ENCODE results near the gene BICD1. TPM values are rescaled to one million over a fixed set of nuclear protein-coding genes. Genes with fewer than 3 reads are reported as not detected.
"Not testable (repeated sequence)": the region's sequence is repeated elsewhere in the genome, so short reads cannot be mapped to it uniquely, and the experiment has no call there.

BICD1 gene
- total RNA-seq, 2 donors from 2014 or later = 7.8 to 15.7 TPM

GRCh38 chr12:32211066-32211899 lies 104.6 kb downstream of the BICD1 start:
- H3K9me3 Mint-ChIP-seq = no peaks in the 10 kb centered on the region
- H3K4me3 Mint-ChIP-seq = no peak overlapping the region
- no peak for ATAC-seq (replicated peaks)
- H3K27ac Mint-ChIP-seq = no peak overlapping the region
- no peaks in the 10 kb centered on the region for H3K4me1 Mint-ChIP-seq
- no peaks in the 10 kb centered on the region for H3K27me3 Mint-ChIP-seq
- peaks cover 4% of the 10 kb centered on the region for H3K36me3 Mint-ChIP-seq (ENCODE audit: low read depth)

DNA sequence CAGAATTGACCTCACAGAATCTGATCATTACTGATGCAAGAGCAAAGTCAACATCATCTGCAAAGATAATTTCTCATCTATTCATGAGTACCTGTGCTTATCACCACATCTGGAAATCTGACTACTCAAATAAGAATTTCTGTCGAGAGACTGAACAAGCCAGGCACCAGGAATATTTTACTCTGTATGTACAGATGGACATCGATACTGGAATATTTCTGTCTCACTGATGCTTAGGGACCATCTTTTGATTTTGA lies 105.2 kb downstream of the BICD1 start:
- Mint-ChIP-seq H3K27me3 (no peaks in the 10 kb centered on the region), H3K36me3 (ENCODE audit: low read depth) (peaks cover 9% of the 10 kb centered on the region), H3K9me3 (no peaks in the 10 kb centered on the region), H3K4me3 (no peak overlapping the region), H3K27ac (no peak overlapping the region), H3K4me1 (no peaks in the 10 kb centered on the region)
- ATAC-seq (replicated peaks) = no peak

DNA sequence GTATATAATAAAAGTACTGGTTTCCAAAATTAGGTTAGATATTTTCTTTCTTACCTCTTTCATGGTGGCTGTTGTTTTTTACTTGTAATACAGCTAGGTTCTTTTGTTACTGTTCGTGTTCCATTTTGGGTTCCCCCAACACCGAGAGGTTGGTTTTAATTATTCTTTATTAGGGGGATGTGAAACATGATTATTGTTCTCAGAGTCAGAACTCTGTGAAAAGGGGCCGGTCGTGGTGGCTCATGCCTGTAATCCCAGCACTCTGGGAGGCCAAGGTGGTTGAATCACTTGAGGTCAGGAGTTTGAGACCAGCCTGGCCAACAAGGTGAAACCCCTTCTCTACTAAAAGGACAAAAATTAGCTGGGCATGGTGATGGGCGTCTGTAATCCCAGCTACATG lies 108.1 kb downstream of the BICD1 start:
- no peaks in the 10 kb centered on the region for H3K27me3 Mint-ChIP-seq
- no peak overlapping the region for H3K27ac Mint-ChIP-seq
- no peak for ATAC-seq (replicated peaks)
- H3K4me3 Mint-ChIP-seq = no peak overlapping the region
- no peaks in the 10 kb centered on the region for H3K9me3 Mint-ChIP-seq
- H3K4me1 Mint-ChIP-seq = no peaks in the 10 kb centered on the region
- H3K36me3 Mint-ChIP-seq (ENCODE audit: low read depth) = peaks cover 28% of the 10 kb centered on the region

- H3K4me3 Mint-ChIP-seq = no peak overlapping the region
- peaks cover 28% of the 10 kb centered on the region for H3K36me3 Mint-ChIP-seq (ENCODE audit: low read depth)
- no peaks in the 10 kb centered on the region for H3K9me3 Mint-ChIP-seq
- H3K27me3 Mint-ChIP-seq = no peaks in the 10 kb centered on the region
- ATAC-seq (replicated peaks) = peak; percentile 34
- no peaks in the 10 kb centered on the region for H3K4me1 Mint-ChIP-seq
- no peak overlapping the region for H3K27ac Mint-ChIP-seq
Observed at GRCh38 chr12:32217354-32218310, 111.0 kb downstream of the BICD1 start.

- ATAC-seq (replicated peaks) = no peak
- H3K36me3 Mint-ChIP-seq (ENCODE audit: low read depth) = no peaks in the 10 kb centered on the region
- no peaks in the 10 kb centered on the region for H3K27me3 Mint-ChIP-seq
Observed at GRCh38 chr12:32223941-32224340, 117.3 kb downstream of the BICD1 start.

GRCh38 chr12:32226768-32227167 lies 120.1 kb downstream of the BICD1 start:
- H3K27ac Mint-ChIP-seq = no peak overlapping the region
- no peak for ATAC-seq (replicated peaks)
- no peaks in the 10 kb centered on the region for H3K36me3 Mint-ChIP-seq (ENCODE audit: low read depth)
- no peaks in the 10 kb centered on the region for H3K27me3 Mint-ChIP-seq
- H3K4me1 Mint-ChIP-seq = no peaks in the 10 kb centered on the region
- no peak overlapping the region for H3K4me3 Mint-ChIP-seq
- H3K9me3 Mint-ChIP-seq = no peaks in the 10 kb centered on the region

More at GRCh38 chr12:32223941-32224340, 117.3 kb downstream of the BICD1 start:
- no peaks in the 10 kb centered on the region for H3K4me1 Mint-ChIP-seq
- no peak overlapping the region for H3K27ac Mint-ChIP-seq
- no peak overlapping the region for H3K4me3 Mint-ChIP-seq
- H3K9me3 Mint-ChIP-seq = no peaks in the 10 kb centered on the region

DNA sequence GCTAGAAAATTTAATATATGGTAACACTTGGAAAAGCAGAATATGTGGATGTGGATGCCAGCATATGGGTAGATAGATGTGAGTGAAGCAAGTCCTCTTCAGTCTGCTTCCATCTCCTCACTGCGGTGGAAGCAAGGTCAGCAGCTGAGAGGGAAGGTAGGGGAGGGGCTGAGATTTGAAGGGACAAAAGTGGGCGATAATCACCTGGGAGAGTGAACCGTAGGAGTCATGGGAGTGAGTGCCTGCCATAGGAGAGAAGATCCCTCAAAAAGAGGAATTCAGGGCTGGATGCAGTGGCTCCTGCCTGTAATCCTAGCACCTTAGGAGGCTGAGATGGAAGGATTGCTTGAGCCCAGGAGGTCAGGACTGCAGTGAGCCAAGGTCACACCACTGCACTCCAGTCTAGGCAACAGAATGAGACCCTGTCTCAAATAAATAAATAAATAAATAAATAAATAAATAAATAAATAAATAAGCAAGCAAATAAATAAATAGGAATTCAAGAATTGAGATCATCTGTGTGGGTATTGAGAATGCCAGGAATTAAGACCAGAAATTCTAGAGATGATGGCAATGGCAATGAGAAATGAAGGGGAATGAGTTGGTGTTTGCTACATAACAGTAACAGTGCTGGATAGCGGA lies 123.4 kb downstream of the BICD1 start:
- ATAC-seq (replicated peaks) = no peak
- H3K4me3 Mint-ChIP-seq = no peak overlapping the region
- H3K27ac Mint-ChIP-seq = no peak overlapping the region
- H3K4me1 Mint-ChIP-seq = no peaks in the 10 kb centered on the region
- H3K27me3 Mint-ChIP-seq = no peaks in the 10 kb centered on the region
- no peaks in the 10 kb centered on the region for H3K9me3 Mint-ChIP-seq
- H3K36me3 Mint-ChIP-seq (ENCODE audit: low read depth) = no peaks in the 10 kb centered on the region

DNA sequence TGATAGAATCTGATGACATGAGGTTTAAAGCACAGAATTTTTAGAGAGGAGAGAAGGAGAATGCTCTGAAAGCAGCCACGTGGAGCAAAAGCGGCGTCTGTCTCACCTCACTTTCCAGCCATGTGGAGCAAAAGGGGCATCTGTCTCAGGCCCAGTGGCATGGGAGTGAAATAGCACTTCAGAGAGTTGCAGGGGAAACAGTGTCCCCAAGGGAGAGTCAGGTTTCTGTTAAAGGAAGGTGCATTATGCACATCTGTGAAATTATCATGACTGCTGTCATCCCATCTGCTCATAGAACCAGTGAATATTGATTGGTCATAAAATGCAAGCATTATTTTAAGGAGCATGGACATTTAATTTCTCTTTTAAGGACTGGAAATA lies 124.0 kb downstream of the BICD1 start:
- H3K27ac Mint-ChIP-seq = no peak overlapping the region
- no peak overlapping the region for H3K4me3 Mint-ChIP-seq
- no peaks in the 10 kb centered on the region for H3K36me3 Mint-ChIP-seq (ENCODE audit: low read depth)
- H3K27me3 Mint-ChIP-seq = no peaks in the 10 kb centered on the region
- H3K9me3 Mint-ChIP-seq = no peaks in the 10 kb centered on the region
- no peaks in the 10 kb centered on the region for H3K4me1 Mint-ChIP-seq
- ATAC-seq (replicated peaks) = no peak

DNA sequence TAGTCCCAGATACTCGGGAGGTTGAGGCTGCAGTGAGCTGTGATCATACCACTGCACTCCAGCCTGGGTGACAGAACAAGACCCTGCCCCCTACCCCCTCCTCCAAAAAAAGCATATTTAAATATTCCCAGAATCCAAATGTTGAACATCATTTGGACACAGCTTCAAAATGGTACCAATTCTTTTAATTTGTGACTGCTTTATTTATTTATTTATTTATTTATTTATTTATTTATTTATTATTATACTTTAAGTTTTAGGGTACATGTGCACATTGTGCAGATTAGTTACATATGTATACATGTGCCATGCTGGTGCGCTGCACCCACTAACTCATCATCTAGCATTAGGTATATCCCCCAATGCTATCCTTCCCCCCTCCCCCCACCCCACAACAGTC lies 124.7 kb downstream of the BICD1 start:
- ATAC-seq (replicated peaks); H3K9me3 Mint-ChIP-seq; H3K36me3 Mint-ChIP-seq (ENCODE audit: low read depth); H3K4me3 Mint-ChIP-seq; H3K27me3 Mint-ChIP-seq; H3K4me1 Mint-ChIP-seq; H3K27ac Mint-ChIP-seq: not testable (repeated sequence)

DNA sequence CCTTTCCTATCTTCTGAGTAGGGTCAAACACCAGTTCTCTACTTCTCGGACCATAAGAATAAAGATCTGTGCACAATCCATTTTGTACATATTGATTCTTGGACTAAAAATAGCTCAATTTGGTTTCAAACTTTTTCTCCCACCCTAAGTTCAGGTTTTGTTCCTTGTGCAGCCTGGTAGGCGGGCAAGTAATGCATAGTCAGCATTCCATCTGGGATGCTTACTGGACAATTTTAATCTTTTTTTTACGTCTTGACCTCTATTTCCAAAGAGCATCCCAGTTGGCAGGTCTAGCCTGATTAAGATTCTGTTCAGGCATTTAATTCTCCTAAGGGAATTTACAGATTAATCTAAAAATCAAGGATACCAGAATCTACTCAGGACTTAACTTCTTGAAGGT lies 126.9 kb downstream of the BICD1 start:
- no peak for ATAC-seq (replicated peaks)

DNA sequence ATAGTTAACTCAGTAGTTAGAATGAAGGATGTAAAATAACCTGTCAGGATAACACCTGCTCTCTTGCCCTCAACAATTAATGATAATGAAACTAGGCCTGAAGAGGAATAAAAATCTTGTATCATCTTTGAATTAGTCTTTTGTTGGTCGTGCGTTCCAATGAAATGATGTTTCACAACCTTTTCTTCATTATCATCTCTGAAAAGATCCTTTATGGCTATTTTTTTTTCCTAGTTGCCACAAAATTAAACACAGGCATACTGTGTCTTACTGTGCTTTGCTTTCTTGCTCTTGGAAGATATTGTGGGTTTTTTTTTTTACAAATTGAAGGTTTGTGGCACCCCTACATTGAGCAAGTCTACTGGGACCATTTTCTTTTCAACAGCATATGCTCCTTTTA lies 128.6 kb downstream of the BICD1 start:
- Mint-ChIP-seq H3K36me3 (ENCODE audit: low read depth) (no peaks in the 10 kb centered on the region), H3K4me1 (no peaks in the 10 kb centered on the region), H3K27me3 (no peaks in the 10 kb centered on the region), H3K27ac (no peak overlapping the region), H3K9me3 (peaks cover 5% of the 10 kb centered on the region), H3K4me3 (no peak overlapping the region)
- ATAC-seq (replicated peaks) = no peak

More for the DNA sequence above, 126.9 kb downstream of the BICD1 start:
- H3K9me3 Mint-ChIP-seq = peaks cover 5% of the 10 kb centered on the region
- H3K4me1 Mint-ChIP-seq = no peaks in the 10 kb centered on the region
- no peak overlapping the region for H3K4me3 Mint-ChIP-seq
- no peaks in the 10 kb centered on the region for H3K36me3 Mint-ChIP-seq (ENCODE audit: low read depth)
- no peaks in the 10 kb centered on the region for H3K27me3 Mint-ChIP-seq
- no peak overlapping the region for H3K27ac Mint-ChIP-seq

DNA sequence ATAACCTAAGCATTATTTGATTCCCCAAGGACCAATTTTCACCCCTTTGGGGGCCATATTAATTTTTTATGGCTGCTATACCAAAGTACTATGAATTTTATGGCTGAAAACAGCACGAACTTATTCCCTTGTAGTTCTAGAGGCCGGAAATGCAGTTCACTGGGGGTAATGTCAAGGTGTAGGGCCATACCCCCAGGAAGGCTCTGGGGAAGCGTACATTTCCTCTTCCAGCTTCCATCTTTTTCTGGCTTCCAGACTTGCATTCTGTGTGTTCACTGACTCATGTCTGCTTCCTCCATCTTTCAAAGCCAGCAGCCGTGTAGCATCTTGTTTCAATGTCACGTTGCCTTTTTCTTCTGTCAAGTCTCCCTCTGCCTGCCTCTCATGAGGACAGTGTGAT lies 133.5 kb downstream of the BICD1 start:
- Mint-ChIP-seq H3K4me1 (no peaks in the 10 kb centered on the region), H3K4me3 (no peak overlapping the region), H3K9me3 (peaks cover 5% of the 10 kb centered on the region), H3K36me3 (ENCODE audit: low read depth) (no peaks in the 10 kb centered on the region), H3K27me3 (no peaks in the 10 kb centered on the region), H3K27ac (no peak overlapping the region)
- no peak for ATAC-seq (replicated peaks)

- Mint-ChIP-seq H3K27me3 (no peaks in the 10 kb centered on the region), H3K27ac (no peak overlapping the region), H3K4me3 (no peak overlapping the region), H3K36me3 (ENCODE audit: low read depth) (no peaks in the 10 kb centered on the region), H3K4me1 (no peaks in the 10 kb centered on the region), H3K9me3 (peaks cover 5% of the 10 kb centered on the region)
- ATAC-seq (replicated peaks) = no peak
Observed at GRCh38 chr12:32240831-32241230, 134.2 kb downstream of the BICD1 start.

DNA sequence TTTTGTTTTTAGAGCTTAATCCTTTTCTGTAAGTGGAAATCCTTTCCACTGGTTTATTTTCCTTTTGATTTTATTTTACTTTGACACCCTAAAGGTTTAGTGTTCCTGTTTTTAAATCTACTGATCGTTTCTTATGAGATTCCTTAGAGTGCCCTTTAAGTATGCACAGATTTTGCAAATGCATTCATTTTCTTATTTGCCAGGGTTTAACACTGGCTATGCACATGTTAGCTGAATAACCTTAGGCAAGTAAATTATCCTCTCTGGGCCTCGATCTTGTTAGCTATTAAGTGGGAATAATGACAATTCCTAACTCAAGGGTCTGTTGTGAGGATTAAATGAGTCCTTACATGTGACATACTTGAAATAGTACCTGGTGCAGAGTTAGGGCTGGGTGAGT lies 136.0 kb downstream of the BICD1 start:
- Mint-ChIP-seq H3K4me3 (no peak overlapping the region), H3K36me3 (ENCODE audit: low read depth) (no peaks in the 10 kb centered on the region), H3K4me1 (no peaks in the 10 kb centered on the region), H3K9me3 (peaks cover 5% of the 10 kb centered on the region), H3K27me3 (no peaks in the 10 kb centered on the region), H3K27ac (no peak overlapping the region)
- ATAC-seq (replicated peaks) = no peak
